GM12872 (cell line): ENCODE data around the gene COL13A1.

Experiments used
- TF ChIP-seq, protein P1 (sequence below): IDR thresholded peaks from 3 replicates; pipeline ENCODE4 v1.5.1; 2011; ENCODE audit warnings: low read depth, mild to moderate bottlenecking, low read length, moderate library complexity; ENCODE audit not compliant: insufficient read depth

Gene COL13A1

DNA sequence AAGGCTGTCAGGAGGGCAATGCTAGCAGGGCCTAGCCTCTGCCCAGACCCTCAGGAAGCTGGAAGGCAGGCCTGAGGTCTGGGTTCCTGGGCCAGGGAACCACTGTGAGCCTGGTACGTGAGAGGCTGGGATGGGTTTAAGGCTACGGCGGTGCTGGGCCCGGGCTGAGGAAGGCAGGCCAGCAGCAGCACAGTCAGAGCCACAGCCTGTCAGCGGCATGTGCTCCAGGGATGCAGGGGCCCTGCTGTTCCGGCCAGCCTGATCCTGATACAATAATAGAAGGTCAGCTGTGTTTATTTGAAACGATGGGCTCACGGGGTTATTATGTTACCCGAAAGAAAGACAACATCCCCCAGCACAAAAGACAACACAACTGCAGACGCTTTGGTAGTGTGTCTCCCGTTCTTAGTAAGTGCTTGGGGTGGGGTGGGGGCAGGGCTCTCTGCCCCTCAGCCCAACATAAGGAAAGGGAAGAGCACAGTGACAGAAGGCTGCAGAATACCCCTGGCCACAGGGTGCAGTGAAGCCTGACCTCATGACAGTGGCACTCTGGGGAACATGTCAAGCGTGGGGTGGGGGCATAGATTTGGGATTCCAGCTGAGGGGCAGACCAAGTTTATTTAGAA, 95.0 kb downstream of the COL13A1 start:
- TF ChIP-seq, protein P1, sequence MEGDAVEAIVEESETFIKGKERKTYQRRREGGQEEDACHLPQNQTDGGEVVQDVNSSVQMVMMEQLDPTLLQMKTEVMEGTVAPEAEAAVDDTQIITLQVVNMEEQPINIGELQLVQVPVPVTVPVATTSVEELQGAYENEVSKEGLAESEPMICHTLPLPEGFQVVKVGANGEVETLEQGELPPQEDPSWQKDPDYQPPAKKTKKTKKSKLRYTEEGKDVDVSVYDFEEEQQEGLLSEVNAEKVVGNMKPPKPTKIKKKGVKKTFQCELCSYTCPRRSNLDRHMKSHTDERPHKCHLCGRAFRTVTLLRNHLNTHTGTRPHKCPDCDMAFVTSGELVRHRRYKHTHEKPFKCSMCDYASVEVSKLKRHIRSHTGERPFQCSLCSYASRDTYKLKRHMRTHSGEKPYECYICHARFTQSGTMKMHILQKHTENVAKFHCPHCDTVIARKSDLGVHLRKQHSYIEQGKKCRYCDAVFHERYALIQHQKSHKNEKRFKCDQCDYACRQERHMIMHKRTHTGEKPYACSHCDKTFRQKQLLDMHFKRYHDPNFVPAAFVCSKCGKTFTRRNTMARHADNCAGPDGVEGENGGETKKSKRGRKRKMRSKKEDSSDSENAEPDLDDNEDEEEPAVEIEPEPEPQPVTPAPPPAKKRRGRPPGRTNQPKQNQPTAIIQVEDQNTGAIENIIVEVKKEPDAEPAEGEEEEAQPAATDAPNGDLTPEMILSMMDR, result no peak

DNA sequence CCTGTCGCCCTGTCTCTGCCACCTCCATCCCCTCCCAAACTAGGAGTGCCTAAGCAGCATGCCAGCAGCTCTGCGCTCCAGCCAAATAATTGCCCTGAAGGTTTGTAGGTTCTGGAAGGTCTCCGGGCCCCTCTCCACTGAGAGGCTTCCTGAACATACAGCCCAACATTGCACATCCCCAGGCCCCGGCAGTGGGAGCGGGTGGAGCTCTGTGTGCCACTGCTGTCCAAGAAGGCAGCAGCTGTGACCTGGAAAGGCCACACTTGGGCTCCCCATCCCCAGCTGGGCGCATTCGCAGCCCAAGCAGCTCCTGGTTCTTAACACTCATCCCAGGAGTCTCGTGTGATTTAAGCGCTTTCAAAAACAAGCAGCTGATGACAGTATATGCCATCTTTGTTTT, 95.7 kb downstream of the COL13A1 start:
- TF ChIP-seq, protein P1, result no peak

DNA sequence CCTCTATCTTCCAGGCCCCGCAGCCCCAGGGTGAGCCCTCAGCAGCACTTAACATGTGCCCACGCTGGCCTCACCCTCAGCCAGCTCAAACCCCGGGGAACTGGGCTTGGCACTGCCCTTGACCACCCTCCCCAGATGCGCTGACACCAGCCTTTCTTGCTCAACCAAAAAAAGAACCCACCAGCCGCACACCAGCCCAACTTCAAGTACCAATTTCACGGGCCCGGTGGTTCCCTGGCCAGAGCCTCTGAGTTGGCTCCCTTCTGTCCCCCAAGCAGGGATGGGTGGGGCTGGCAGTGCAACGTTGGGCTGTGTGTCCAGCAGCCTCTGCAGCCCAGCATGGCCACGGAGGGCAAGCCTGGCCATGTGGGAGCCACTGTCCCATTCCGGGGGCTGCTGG, 96.3 kb downstream of the COL13A1 start:
- TF ChIP-seq, protein P1, result no peak

DNA sequence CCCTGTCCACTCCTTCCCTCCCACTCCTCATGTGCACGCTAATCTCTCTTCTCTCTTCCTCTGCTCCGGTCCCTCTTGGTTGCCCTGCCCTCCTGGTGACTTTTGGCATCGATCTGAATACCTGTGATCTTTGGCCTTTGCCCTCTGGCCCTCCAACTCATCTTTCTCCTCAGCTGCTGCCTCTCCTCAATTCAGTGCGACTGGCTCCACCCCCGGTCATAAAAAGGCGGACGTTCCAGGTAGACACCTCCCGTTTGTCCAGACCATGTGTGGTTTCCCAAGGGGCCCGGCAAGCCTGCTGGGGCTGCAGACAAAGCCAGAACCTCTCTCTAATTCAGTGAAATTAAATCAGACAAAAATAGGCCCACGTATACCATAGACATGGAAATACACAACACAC, 96.8 kb downstream of the COL13A1 start:
- TF ChIP-seq, protein P1, result no peak

DNA sequence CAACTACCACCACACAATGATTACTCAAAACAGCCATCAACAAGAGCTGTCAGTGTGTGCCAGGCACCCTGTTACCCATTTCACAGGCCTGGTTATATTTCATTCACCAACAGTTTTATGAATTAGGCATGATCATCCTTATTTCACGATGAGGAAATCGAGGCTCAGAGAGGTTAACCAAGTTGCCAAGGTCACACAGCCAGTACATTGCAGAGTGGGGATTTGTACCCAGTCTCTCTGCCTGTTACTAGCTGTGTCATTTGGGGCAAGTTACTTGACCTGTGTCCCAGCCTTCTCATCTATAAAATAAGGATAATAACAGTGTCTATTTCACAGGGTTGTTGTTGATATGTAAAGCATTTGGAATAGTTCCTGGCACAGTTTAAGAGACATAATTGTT, 97.2 kb downstream of the COL13A1 start:
- TF ChIP-seq, protein P1, result no peak

DNA sequence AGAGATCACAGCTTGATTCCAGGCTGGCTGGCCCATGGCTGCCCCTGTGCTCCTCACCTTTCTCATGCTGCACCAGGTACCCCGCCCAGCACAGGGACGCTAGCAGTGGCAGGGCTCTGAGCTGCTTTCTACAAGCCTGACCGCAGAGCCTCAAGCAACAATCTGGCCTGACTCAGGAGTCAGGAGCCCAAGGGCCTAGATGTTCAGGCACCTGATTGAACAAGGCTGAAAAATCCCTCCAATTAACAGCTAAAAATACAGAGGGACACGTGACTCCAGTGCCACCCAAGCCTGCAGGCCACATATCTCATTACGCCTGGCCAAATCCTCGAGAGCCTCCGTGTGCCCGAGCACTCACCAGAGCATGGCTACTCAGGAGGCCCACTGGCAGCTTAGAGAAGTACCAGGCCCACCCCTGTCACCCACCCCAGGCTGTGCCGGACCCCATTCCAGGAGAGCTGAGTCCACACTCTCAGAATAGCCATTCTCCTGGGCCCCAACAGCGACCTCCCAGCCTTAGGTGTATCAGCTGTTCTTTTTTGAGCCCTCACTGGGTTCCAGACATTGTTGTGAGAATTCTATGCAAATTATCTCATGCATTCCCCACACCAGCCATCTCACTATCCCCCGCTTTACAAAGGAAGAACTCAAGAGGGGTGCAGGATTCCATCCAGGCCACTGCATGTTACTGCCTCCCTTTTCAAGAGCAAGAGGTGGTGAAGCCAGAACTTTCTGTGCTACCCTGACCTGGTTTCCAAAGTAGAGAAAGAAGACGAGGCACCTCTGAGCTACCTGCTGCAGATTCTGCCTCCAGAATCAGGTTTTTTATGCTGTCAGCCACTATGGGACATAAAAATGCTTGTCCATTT, 98.3 kb downstream of the COL13A1 start:
- TF ChIP-seq, protein P1, result no peak

DNA sequence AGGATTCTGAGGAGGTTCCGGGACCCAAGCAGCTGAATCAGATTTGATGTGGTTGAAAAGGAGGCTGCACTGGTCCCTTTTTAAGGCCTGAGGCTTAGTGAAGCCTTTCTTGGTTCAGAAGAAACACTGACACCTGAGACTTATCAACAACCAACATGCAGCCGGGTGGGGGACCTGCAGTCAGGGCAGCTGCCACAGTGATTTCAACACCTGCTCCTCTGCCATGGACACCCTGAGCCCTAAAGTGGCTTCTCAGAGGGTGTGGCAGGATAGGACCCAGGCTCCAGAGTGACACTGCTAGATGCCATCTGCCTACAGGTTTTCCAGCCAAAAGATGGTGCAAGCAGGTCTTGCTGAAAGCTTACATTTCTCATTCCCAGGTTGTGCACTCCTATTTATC, 99.3 kb downstream of the COL13A1 start:
- TF ChIP-seq, protein P1, result no peak
